GDM1 (cell line): ENCODE measurements around the gene BMAL1.

ENCODE experiments used
- DNase-seq: peaks from one replicate; lab custom pipeline; 2025; lab: John Stamatoyannopoulos, UW

Gene BMAL1

GRCh38 chr11:13261591-13262061 is 16.0 kb upstream of the BMAL1 start:
- no peak for DNase-seq

GRCh38 chr11:13262096-13262495 is 15.5 kb upstream of the BMAL1 start:
- no peak for DNase-seq

GRCh38 chr11:13268791-13269190 is 8.8 kb upstream of the BMAL1 start:
- no peak for DNase-seq

GRCh38 chr11:13269775-13270174 is 7.8 kb upstream of the BMAL1 start:
- DNase-seq, result no peak

GRCh38 chr11:13271060-13271693 is 6.4 kb upstream of the BMAL1 start:
- no peak for DNase-seq

GRCh38 chr11:13276454-13276831 is 1.1 kb upstream of the BMAL1 start:
- no peak for DNase-seq

GRCh38 chr11:13276832-13277767 is 490 bp upstream of the BMAL1 start:
- DNase-seq, result peak; percentile 97

GRCh38 chr11:13278609-13279486 is 1.3 kb downstream of the BMAL1 start:
- DNase-seq, result no peak

GRCh38 chr11:13279487-13279834 is 1.9 kb downstream of the BMAL1 start:
- no peak for DNase-seq

GRCh38 chr11:13280092-13280722 is 2.6 kb downstream of the BMAL1 start:
- DNase-seq, result no peak

GRCh38 chr11:13280777-13281176 is 3.2 kb downstream of the BMAL1 start:
- DNase-seq, result no peak

- DNase-seq, result no peak
These were observed 6.0 kb downstream of the BMAL1 start for GRCh38 chr11:13283636-13284035.

GRCh38 chr11:13284776-13285588 is 7.4 kb downstream of the BMAL1 start:
- DNase-seq, result no peak

GRCh38 chr11:13286279-13286821 is 8.8 kb downstream of the BMAL1 start:
- DNase-seq, result no peak

- no peak for DNase-seq
These were observed 9.4 kb downstream of the BMAL1 start for GRCh38 chr11:13287036-13287435.

- no peak for DNase-seq
These were observed 10.1 kb downstream of the BMAL1 start for GRCh38 chr11:13287681-13288080.

- DNase-seq, result no peak
These were observed 10.9 kb downstream of the BMAL1 start for GRCh38 chr11:13288375-13289029.

- DNase-seq, result no peak
These were observed 11.5 kb downstream of the BMAL1 start for GRCh38 chr11:13289081-13289480.

GRCh38 chr11:13290221-13290980 is 12.8 kb downstream of the BMAL1 start:
- no peak for DNase-seq
